Stimulated activated CD4-positive, alpha-beta T cell treated with anti-CD3 and anti-CD28 coated beads, Interleukin-4, amount 100 ng/mL, for 4 hours (primary cell): Measurements from ENCODE around the gene IZUMO1.
"Not testable (repeated sequence)": the region's sequence is repeated elsewhere in the genome, so short reads cannot be mapped to it uniquely, and the experiment has no call there.

Source experiments
- DNase-seq, 2 experiments: peaks; one replicate each; pipeline ENCODE4 v3.0.0-alpha.2; 2020

IZUMO1 gene

GRCh38 chr19:48711106-48711662 lies 35.5 kb downstream of the IZUMO1 start:
- no peak for DNase-seq

GRCh38 chr19:48708471-48708870 lies 38.2 kb downstream of the IZUMO1 start:
- no peak for DNase-seq

- DNase-seq, result no peak
Measured at GRCh38 chr19:48705431-48705830, 41.3 kb downstream of the IZUMO1 start.

GRCh38 chr19:48703316-48703715 lies 43.4 kb downstream of the IZUMO1 start:
- DNase-seq, result no peak

GRCh38 chr19:48702701-48703100 lies 44.0 kb downstream of the IZUMO1 start:
- no peak for DNase-seq

- no peak for DNase-seq
Measured at GRCh38 chr19:48698046-48698445, 48.7 kb downstream of the IZUMO1 start.

GRCh38 chr19:48696353-48697010 lies 50.2 kb downstream of the IZUMO1 start:
- DNase-seq, result no peak

GRCh38 chr19:48695743-48696352 lies 50.9 kb downstream of the IZUMO1 start, which contains the start of gene FUT2:
Gene FUT2 (plus strand): TSS chr19:48695971. CDS start chr19:48702957, 6,986 bp downstream.
- DNase-seq, result no peak

- not testable (repeated sequence) for DNase-seq
Measured at GRCh38 chr19:48693629-48694028, 53.1 kb downstream of the IZUMO1 start.
